Suppressor macrophage (primary cell): ENCODE data around the gene WDFY2.
A peak's percentile ranks its signal among the peaks of the same experiment; 100 is the strongest.

Experiments
- DNase-seq, 4 experiments: peaks; one replicate each; pipeline ENCODE4 v3.0.0-alpha.2; 2020 to 2022

Gene WDFY2

GRCh38 chr13:51773515-51773914 lies 189.3 kb downstream of the WDFY2 start:
- no peak for DNase-seq

- DNase-seq, result no peak
Observed at GRCh38 chr13:51776179-51776578, 191.9 kb downstream of the WDFY2 start.

DNA sequence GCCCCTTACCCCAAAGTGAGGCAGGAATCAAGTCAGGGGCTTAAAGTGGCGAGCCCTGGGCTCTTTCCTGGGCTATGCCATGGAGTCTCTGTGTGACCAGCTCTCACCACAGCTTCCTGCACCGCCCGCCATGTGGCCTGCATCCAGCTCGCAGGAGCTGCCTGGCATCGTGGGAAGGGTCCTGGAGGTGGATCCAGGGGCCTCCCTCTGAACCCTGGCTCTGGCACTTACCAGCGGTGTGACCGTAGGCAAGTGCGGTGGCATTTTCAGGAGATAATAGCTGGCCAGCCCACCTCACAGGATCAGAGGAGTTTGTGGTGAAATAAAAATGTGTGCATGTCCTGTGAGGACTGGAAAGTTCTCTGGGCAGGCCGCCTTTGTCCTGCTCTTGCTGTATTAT lies 193.7 kb downstream of the WDFY2 start:
- DNase-seq, result no peak

GRCh38 chr13:51778392-51778791 lies 194.1 kb downstream of the WDFY2 start:
- peak in 3 of 4 experiments; percentile 21 to 46 (median 43) for DNase-seq

DNA sequence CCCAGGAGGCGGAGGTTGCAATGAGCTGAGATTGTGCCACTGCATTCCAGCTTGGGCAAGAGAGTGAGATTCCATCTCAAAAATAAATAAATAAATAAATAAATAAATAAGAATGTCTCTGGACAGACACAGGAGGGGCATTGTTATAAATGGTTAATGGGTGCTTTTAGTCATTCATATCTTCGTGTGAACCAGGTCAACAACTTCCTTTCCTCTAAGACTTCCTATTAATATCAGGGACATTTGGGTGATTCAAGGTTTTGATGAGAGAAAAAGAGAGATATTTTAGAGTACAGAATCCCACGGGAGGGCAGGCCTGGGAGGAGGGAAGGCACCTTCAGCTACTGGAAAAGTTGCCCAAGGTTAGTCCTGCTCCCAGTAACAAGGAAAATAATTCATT lies 195.8 kb downstream of the WDFY2 start:
- no peak for DNase-seq

GRCh38 chr13:51781246-51782022 lies 197.2 kb downstream of the WDFY2 start:
- peak in 3 of 4 experiments; percentile 24 to 27 (median 27) for DNase-seq

GRCh38 chr13:51782026-51782710 lies 197.9 kb downstream of the WDFY2 start:
- DNase-seq, result no peak

DNA sequence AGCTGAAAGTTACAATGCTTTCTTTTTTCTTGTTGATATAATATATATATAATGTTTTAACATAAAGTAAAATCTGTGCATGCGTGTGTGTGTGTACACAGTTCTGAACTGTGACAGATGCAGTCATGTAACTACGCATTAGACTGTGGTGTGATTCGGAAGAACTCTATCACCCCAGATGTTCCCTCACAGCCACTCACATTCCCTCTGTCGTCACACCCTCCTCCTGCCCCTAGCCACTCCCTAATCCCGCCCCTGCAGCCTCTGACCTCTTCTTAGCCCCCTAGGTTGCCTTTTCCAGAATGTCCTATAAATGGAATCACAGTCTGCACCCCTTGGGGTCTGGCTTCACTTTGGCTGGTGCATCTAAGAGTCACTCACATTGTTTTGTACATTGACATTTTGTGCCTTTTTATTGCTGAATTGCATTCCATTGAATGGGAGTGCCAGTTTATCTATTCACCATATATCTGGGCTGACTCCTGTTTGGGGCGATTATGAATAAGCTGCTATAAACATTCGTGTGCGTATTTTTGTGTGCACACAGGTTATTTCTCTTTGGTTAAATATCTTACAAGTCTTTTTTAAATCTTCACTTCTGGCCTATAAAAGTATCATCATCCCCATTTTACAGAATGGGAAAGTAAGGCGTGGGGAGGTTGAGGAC lies 199.3 kb downstream of the WDFY2 start:
- DNase-seq, result no peak

GRCh38 chr13:51784097-51784496 lies 199.8 kb downstream of the WDFY2 start:
- DNase-seq, result no peak

DNA sequence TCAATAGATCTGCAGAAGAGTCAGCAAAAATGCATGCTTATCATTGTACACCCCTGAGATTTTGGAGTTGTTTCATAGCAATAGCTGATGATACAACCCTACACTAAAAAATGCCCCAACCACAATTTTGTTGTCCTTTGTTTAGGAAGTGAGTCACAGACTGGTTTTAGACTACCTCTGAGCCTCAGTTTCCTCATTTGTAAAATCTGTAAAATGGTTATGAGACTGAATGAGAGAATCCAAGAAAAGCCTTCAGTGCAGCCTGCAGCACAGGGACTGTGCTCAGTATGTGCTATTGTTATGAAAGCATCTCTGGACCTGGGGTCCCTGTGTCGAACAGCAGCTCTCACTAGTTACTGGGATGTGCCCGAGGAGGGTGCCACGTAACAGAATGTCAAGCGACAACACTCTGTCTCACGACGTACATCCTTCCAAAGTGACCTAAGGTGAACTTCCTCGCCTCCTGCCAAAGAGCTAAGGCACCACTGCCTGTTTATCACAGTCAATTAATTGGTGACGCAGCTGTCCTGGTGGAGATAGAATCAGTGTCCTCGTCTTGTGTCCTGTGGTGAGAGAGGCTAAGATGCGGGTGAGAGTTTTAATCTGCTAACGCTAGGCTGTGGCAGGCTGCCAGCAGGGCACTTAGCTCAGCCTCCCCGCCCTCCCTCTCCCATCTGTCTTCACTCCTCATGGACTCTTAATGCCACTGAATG lies 201.6 kb downstream of the WDFY2 start:
- DNase-seq, result peak in 1 of 4 experiments; percentile 11

DNA sequence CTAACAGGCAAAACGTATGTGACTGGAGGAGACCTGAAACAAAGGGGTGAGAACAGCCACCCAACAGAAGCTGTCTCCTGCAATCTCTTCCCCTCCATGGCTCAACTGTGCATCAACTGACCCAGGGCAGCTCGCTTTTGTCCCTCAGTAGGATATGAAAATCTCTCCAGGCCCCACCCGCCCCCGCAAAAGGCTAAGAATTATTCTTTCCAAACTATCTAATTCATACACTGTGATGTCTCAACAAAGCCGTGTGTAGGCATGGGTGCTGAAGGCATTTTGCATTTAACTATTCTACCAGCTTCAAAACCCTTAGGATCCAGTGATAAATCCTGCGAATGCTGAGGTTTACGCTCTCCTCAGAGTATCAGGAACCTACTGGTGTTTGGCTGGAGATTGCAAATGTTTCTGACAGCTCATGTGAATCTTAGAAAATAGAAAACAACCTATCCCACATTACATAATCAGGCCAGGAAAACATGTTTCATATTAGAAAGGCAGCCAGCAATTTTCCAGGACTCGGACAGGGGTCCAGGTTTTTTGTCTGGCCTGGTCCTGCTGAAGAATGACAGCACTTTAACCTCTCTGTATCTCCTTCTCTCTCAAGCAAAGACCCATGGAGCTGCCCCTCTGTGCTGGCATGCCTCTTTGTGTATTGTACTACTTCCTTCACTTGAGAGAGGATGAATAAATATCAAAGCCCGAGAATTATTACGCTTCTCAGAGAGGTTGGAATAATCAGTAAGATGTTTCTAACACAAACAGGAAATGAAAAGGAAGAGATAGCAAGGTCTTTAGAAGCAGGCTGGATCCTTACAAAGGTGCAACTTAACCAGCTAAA lies 202.4 kb downstream of the WDFY2 start:
- no peak for DNase-seq

GRCh38 chr13:51793570-51794271 lies 209.5 kb downstream of the WDFY2 start:
- peak; percentile 62 to 82 (median 75) for DNase-seq

DNA sequence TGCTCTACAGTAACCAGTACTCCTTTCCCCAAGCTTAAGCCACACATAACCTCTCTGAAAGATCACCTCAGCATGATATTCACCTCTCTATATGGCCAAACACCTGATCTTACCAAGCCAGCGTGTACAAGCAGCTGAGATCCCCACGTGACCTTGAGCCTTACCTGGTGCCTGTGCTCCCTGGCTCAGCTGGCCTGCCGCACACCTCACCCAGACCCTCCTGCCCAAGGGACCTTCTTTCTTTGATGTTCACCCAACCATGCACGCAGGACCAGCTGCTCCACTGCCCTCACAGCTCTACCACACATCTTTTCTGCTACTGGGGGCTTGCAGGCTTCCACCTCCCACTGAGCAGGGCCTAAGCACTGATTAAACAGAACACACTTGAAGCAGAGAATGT lies 210.7 kb downstream of the WDFY2 start:
- DNase-seq, result no peak

GRCh38 chr13:51795419-51795818 lies 211.2 kb downstream of the WDFY2 start:
- DNase-seq, result no peak

DNA sequence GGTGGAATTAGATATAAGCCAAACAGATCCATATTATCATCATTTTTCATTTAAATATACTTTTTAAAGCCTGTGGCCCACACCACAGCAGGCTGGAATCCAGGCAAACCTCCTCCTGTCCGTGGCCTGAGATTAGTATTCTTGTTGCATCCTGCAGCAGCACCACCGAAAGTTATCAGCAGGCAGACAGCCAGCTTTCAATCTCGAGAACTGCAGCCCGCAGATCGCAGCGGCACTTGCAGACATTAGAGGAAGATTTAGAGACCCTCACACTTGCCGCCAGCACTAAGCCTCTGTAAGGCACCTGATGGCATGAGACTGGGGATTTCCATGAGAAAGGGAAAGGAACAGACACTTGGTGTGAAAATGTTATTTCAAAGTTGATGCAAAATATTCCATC lies 212.3 kb downstream of the WDFY2 start:
- DNase-seq, result no peak

- peak in 2 of 4 experiments; percentile 29 to 31 for DNase-seq
Observed at GRCh38 chr13:51797664-51798488, 213.6 kb downstream of the WDFY2 start.

GRCh38 chr13:51799261-51799660 lies 215.0 kb downstream of the WDFY2 start:
- no peak for DNase-seq

GRCh38 chr13:51800486-51800885 lies 216.2 kb downstream of the WDFY2 start:
- DNase-seq, result no peak

DNA sequence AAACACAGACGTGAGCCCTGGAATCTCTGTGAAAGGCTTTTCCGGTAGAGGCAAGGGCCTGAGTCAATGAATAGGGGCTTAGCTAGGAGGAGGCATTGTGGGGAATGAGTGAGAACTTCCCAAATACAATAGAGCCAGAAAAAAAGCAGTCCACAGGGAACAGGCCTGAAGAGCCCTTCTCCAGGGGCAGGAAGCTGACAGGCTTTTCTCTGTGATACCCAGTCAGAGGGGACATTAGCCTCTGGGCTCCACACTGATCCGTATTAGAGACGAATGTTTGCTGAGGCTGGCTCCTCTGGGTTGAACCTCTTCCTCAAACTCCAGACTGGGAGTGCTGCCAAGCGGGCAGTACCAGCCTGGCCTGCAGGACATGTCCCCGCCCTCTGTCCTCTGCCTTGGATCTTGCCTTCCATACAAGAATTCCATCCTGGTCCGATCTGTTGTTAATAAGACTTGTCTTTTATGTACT lies 217.4 kb downstream of the WDFY2 start:
- DNase-seq, result peak; percentile 54 to 82 (median 78)
